ENCODE measurements around the gene CDH8.

The CDH8 gene

GRCh38 chr16:61998460-61998859 lies 37.8 kb downstream of the CDH8 start:
- no peak for ATAC-seq
- H3K27ac Mint-ChIP-seq, result no peak overlapping the region
- H3K9me3 Mint-ChIP-seq, result peaks cover 13 to 16% of the 10 kb centered on the region in 2 donors
- no peak overlapping the region for H3K4me3 Mint-ChIP-seq
- H3K4me1 Mint-ChIP-seq, result no peaks in the 10 kb centered on the region
- DNase-seq, result no peak
- H3K27me3 Mint-ChIP-seq, result no peaks in the 10 kb centered on the region

- H3K27me3 Mint-ChIP-seq, result no peaks in the 10 kb centered on the region
- DNase-seq (no peak), ATAC-seq (no peak)
- peaks cover 4 to 8% of the 10 kb centered on the region in 2 donors for H3K9me3 Mint-ChIP-seq
- H3K4me3 Mint-ChIP-seq, result no peak overlapping the region
- H3K4me1 Mint-ChIP-seq, result no peaks in the 10 kb centered on the region
- H3K27ac Mint-ChIP-seq, result no peak overlapping the region
These were observed 43.1 kb downstream of the CDH8 start for GRCh38 chr16:61993108-61993507.

GRCh38 chr16:61987474-61988012 lies 48.7 kb downstream of the CDH8 start:
- Mint-ChIP-seq H3K27ac (no peak overlapping the region), H3K4me3 (no peak overlapping the region), H3K27me3 (no peaks in the 10 kb centered on the region), H3K4me1 (no peaks in the 10 kb centered on the region), H3K9me3 (no peaks in the 10 kb centered on the region)
- DNase-seq (no peak), ATAC-seq (no peak)

- no peaks in the 10 kb centered on the region for H3K27me3 Mint-ChIP-seq
- ATAC-seq (no peak), DNase-seq (no peak)
- no peak overlapping the region for H3K4me3 Mint-ChIP-seq
- no peaks in the 10 kb centered on the region for H3K4me1 Mint-ChIP-seq
- H3K27ac Mint-ChIP-seq, result no peak overlapping the region
- H3K9me3 Mint-ChIP-seq, result peaks cover 24 to 26% of the 10 kb centered on the region in 2 donors
These were observed 67.2 kb downstream of the CDH8 start for GRCh38 chr16:61969077-61969382.

- Mint-ChIP-seq H3K27me3 (no peaks in the 10 kb centered on the region), H3K4me1 (no peaks in the 10 kb centered on the region), H3K9me3 (peaks cover 23 to 24% of the 10 kb centered on the region in 2 donors), H3K4me3 (no peak overlapping the region), H3K27ac (no peak overlapping the region)
- DNase-seq (no peak), ATAC-seq (no peak)
These were observed 67.8 kb downstream of the CDH8 start for GRCh38 chr16:61968242-61969076.

GRCh38 chr16:61957075-61957855 lies 79.0 kb downstream of the CDH8 start:
- H3K4me3 Mint-ChIP-seq, result no peak overlapping the region
- no peaks in the 10 kb centered on the region for H3K27me3 Mint-ChIP-seq
- peaks cover 14 to 18% of the 10 kb centered on the region in 2 donors for H3K9me3 Mint-ChIP-seq
- H3K27ac Mint-ChIP-seq, result no peak overlapping the region
- no peaks in the 10 kb centered on the region for H3K4me1 Mint-ChIP-seq
- ATAC-seq, result no peak
- DNase-seq, result no peak

GRCh38 chr16:61952841-61953240 lies 83.4 kb downstream of the CDH8 start:
- Mint-ChIP-seq H3K4me3 (no peak overlapping the region), H3K9me3 (peaks cover 4 to 7% of the 10 kb centered on the region in 2 donors), H3K27me3 (no peaks in the 10 kb centered on the region), H3K4me1 (no peaks in the 10 kb centered on the region), H3K27ac (no peak overlapping the region)
- ATAC-seq (no peak), DNase-seq (no peak)

GRCh38 chr16:61948414-61948813 lies 87.8 kb downstream of the CDH8 start:
- no peaks in the 10 kb centered on the region for H3K4me1 Mint-ChIP-seq
- H3K9me3 Mint-ChIP-seq, result peaks cover 0 to 13% of the 10 kb centered on the region in 2 donors
- DNase-seq (no peak), ATAC-seq (no peak)
- no peak overlapping the region for H3K27ac Mint-ChIP-seq
- no peaks in the 10 kb centered on the region for H3K27me3 Mint-ChIP-seq
- H3K4me3 Mint-ChIP-seq, result no peak overlapping the region

GRCh38 chr16:61946019-61946418 lies 90.2 kb downstream of the CDH8 start:
- ATAC-seq, result no peak
- Mint-ChIP-seq H3K4me1 (no peaks in the 10 kb centered on the region), H3K4me3 (no peak overlapping the region), H3K27ac (no peak overlapping the region), H3K27me3 (no peaks in the 10 kb centered on the region), H3K9me3 (peaks cover 11 to 22% of the 10 kb centered on the region in 2 donors)
- DNase-seq, result no peak

- Mint-ChIP-seq H3K4me3 (no peak overlapping the region), H3K27ac (no peak overlapping the region), H3K4me1 (no peaks in the 10 kb centered on the region), H3K27me3 (no peaks in the 10 kb centered on the region), H3K9me3 (peaks cover 11 to 22% of the 10 kb centered on the region in 2 donors)
- DNase-seq (no peak), ATAC-seq (no peak)
These were observed 90.7 kb downstream of the CDH8 start for GRCh38 chr16:61945511-61945910.

- no peak overlapping the region for H3K4me3 Mint-ChIP-seq
- no peak overlapping the region for H3K27ac Mint-ChIP-seq
- DNase-seq, result no peak
- peaks cover 11 to 22% of the 10 kb centered on the region in 2 donors for H3K9me3 Mint-ChIP-seq
- no peaks in the 10 kb centered on the region for H3K27me3 Mint-ChIP-seq
- ATAC-seq, result no peak
- no peaks in the 10 kb centered on the region for H3K4me1 Mint-ChIP-seq
These were observed 92.2 kb downstream of the CDH8 start for GRCh38 chr16:61944004-61944403.

- H3K27me3 Mint-ChIP-seq, result no peaks in the 10 kb centered on the region
- H3K27ac Mint-ChIP-seq, result no peak overlapping the region
- peaks cover 11 to 22% of the 10 kb centered on the region in 2 donors for H3K9me3 Mint-ChIP-seq
- no peak overlapping the region for H3K4me3 Mint-ChIP-seq
- H3K4me1 Mint-ChIP-seq, result no peaks in the 10 kb centered on the region
- DNase-seq (no peak), ATAC-seq (no peak)
These were observed 95.6 kb downstream of the CDH8 start for GRCh38 chr16:61940611-61941010.

- Mint-ChIP-seq H3K27ac (no peak overlapping the region), H3K9me3 (peaks cover 10 to 11% of the 10 kb centered on the region in 2 donors), H3K27me3 (no peaks in the 10 kb centered on the region), H3K4me3 (no peak overlapping the region), H3K4me1 (no peaks in the 10 kb centered on the region)
- ATAC-seq (no peak), DNase-seq (no peak)
These were observed 98.6 kb downstream of the CDH8 start for GRCh38 chr16:61937646-61938045.

- ATAC-seq (no peak), DNase-seq (no peak)
- no peaks in the 10 kb centered on the region for H3K27me3 Mint-ChIP-seq
These were observed 99.7 kb downstream of the CDH8 start for GRCh38 chr16:61936522-61936921.

GRCh38 chr16:61934601-61935000 lies 101.6 kb downstream of the CDH8 start:
- Mint-ChIP-seq H3K4me1 (no peaks in the 10 kb centered on the region), H3K9me3 (no peaks in the 10 kb centered on the region), H3K4me3 (no peak overlapping the region), H3K27ac (no peak overlapping the region), H3K27me3 (no peaks in the 10 kb centered on the region)
- DNase-seq (no peak), ATAC-seq (no peak)

More at GRCh38 chr16:61936522-61936921, 99.7 kb downstream of the CDH8 start:
- Mint-ChIP-seq H3K4me3 (no peak overlapping the region), H3K27ac (no peak overlapping the region), H3K9me3 (peaks cover 2% of the 10 kb centered on the region in 2 donors), H3K4me1 (no peaks in the 10 kb centered on the region)

GRCh38 chr16:61929776-61930175 lies 106.5 kb downstream of the CDH8 start:
- ATAC-seq, result no peak

More at GRCh38 chr16:61929776-61930175, 106.5 kb downstream of the CDH8 start:
- Mint-ChIP-seq H3K27ac (no peak overlapping the region), H3K4me3 (no peak overlapping the region), H3K4me1 (no peaks in the 10 kb centered on the region), H3K27me3 (no peaks in the 10 kb centered on the region), H3K9me3 (no peaks in the 10 kb centered on the region)
- DNase-seq, result no peak
